NCI-H524 (cell line): ENCODE measurements around the gene TLDC2.
A peak's percentile ranks its signal among the peaks of the same experiment; 100 is the strongest.
"Not testable (repeated sequence)": the region's sequence is repeated elsewhere in the genome, so short reads cannot be mapped to it uniquely, and the experiment has no call there.

Experiments
- DNase-seq, 2 experiments: peaks; one replicate each; lab custom pipeline; 2025; lab: John Stamatoyannopoulos, UW

Gene TLDC2

GRCh38 chr20:36906086-36906485, 30.1 kb downstream of the TLDC2 start:
- DNase-seq = not testable (repeated sequence)

GRCh38 chr20:36908603-36909002, 32.7 kb downstream of the TLDC2 start:
- no peak for DNase-seq

- no peak for DNase-seq
Observed at GRCh38 chr20:36916199-36916598, 40.3 kb downstream of the TLDC2 start.

GRCh38 chr20:36917240-36917639, 41.3 kb downstream of the TLDC2 start:
- no peak for DNase-seq

GRCh38 chr20:36917943-36918342, 42.0 kb downstream of the TLDC2 start:
- no peak for DNase-seq

GRCh38 chr20:36919715-36920333, 43.9 kb downstream of the TLDC2 start:
- DNase-seq = peak; percentile 12 to 68

- DNase-seq = no peak
Observed at GRCh38 chr20:36920334-36920730, 44.4 kb downstream of the TLDC2 start.

- DNase-seq = peak in 1 of 2 experiments; percentile 11
Observed at GRCh38 chr20:36924167-36925045, 48.5 kb downstream of the TLDC2 start.

GRCh38 chr20:36925234-36925633, 49.3 kb downstream of the TLDC2 start:
- no peak for DNase-seq

- DNase-seq = no peak
Observed at GRCh38 chr20:36926653-36927200, 50.8 kb downstream of the TLDC2 start.

GRCh38 chr20:36927704-36928103, 51.8 kb downstream of the TLDC2 start:
- DNase-seq = no peak

GRCh38 chr20:36929290-36929689, 53.4 kb downstream of the TLDC2 start:
- DNase-seq = no peak

- DNase-seq = no peak
Observed at GRCh38 chr20:36929691-36930090, 53.8 kb downstream of the TLDC2 start.

- DNase-seq = not testable (repeated sequence)
Observed at GRCh38 chr20:36932067-36932466, 56.1 kb downstream of the TLDC2 start.

GRCh38 chr20:36932476-36933426, 56.8 kb downstream of the TLDC2 start:
- DNase-seq = no peak

- DNase-seq = not testable (repeated sequence)
Observed at GRCh38 chr20:36933571-36933970, 57.6 kb downstream of the TLDC2 start.

- no peak for DNase-seq
Observed at GRCh38 chr20:36936341-36936740, 60.4 kb downstream of the TLDC2 start.

- DNase-seq = not testable (repeated sequence)
Observed at GRCh38 chr20:36936761-36937401, 60.9 kb downstream of the TLDC2 start.

GRCh38 chr20:36937402-36937770, 61.4 kb downstream of the TLDC2 start:
- DNase-seq = no peak

- DNase-seq = no peak
Observed at GRCh38 chr20:36941401-36941835, 65.5 kb downstream of the TLDC2 start.
